A673 (cell line): ENCODE results near the gene SLC66A2. TPM values are rescaled to one million over a fixed set of nuclear protein-coding genes. Genes with fewer than 3 reads are reported as not detected.

Source experiments
- BruUV-seq: library from RNA; stranded (reverse); fragments of 400-500 nt; replicated peaks from 2 replicates; lab custom pipeline; 2021; lab: Mats Ljungman, UMichigan
- CTCF ChIA-PET: fragments of 300-600 bp; sonication (Branson Sonifier 250); formaldehyde crosslinking; loops from one replicate; lab custom pipeline; 2022; ENCODE audit warnings: antibody characterized with exemption; lab: Charles Lee
- POLR2A ChIA-PET: fragments of 300-600 bp; sonication (Branson Sonifier 250); formaldehyde crosslinking; loops from one replicate; lab custom pipeline; 2022; ENCODE audit warnings: antibody characterized with exemption; ENCODE audit not compliant: low non-redundant PET; lab: Charles Lee
- DNase-seq: peaks from one replicate; pipeline ENCODE4 v3.0.0-alpha.2; 2015; ENCODE audit warnings: low spot score
- H3K27ac ChIP-seq: fragments of 200-600 bp; sonication (generic); 2 replicates; pipeline ENCODE4 v1.5.1; 2016; ENCODE audit warnings: mixed run types, low read depth, mild to moderate bottlenecking, mixed read lengths, antibody characterized with exemption, low read length; ENCODE audit not compliant: poor library complexity, severe bottlenecking
- H3K27me3 ChIP-seq: fragments of 200-600 bp; sonication (generic); replicated peaks from 2 replicates; pipeline ENCODE4 v1.6.1; 2017; ENCODE audit warnings: mixed run types, low read depth, mild to moderate bottlenecking, mixed read lengths, antibody characterized with exemption, low read length; ENCODE audit not compliant: insufficient read depth, poor library complexity
- H3K36me3 ChIP-seq: fragments of 200-600 bp; sonication (generic); 2 replicates; pipeline ENCODE4 v1.6.1; 2016; ENCODE audit warnings: mixed run types, mild to moderate bottlenecking, mixed read lengths, antibody characterized with exemption, low read length; ENCODE audit not compliant: insufficient read depth, poor library complexity, severe bottlenecking
- H3K4me1 ChIP-seq: fragments of 200-600 bp; sonication (generic); 2 replicates; pipeline ENCODE4 v1.6.1; 2017; ENCODE audit warnings: mixed run types, mild to moderate bottlenecking, mixed read lengths, antibody characterized with exemption, low read length; ENCODE audit not compliant: insufficient read depth, poor library complexity, severe bottlenecking
- H3K4me3 ChIP-seq: fragments of 200-600 bp; sonication (generic); 2 replicates; pipeline ENCODE4 v1.5.1; 2016; ENCODE audit warnings: low read depth, mixed run types, mild to moderate bottlenecking, mixed read lengths, low read length; ENCODE audit not compliant: poor library complexity, severe bottlenecking
- H3K9me3 ChIP-seq: fragments of 200-600 bp; sonication (generic); 2 replicates; pipeline ENCODE4 v1.6.1; 2016; ENCODE audit warnings: mixed run types, low read depth, mild to moderate bottlenecking, mixed read lengths, antibody characterized with exemption, low read length; ENCODE audit not compliant: poor library complexity, severe bottlenecking
- CTCF ChIP-seq: fragments of 300-800, 200-600 bp; sonication (generic); conservative IDR thresholded peaks from 2 replicates; pipeline ENCODE4 v1.5.1; 2017; ENCODE audit warnings: low read depth, mild to moderate bottlenecking, antibody characterized with exemption, low read length, moderate library complexity, mixed read lengths
- EZH2 ChIP-seq: fragments of 200-600 bp; sonication (generic); IDR thresholded peaks from 2 replicates; pipeline ENCODE4 v1.6.1; 2017; ENCODE audit warnings: borderline replicate concordance, low read depth, mild to moderate bottlenecking, mixed read lengths, antibody characterized with exemption, low read length; ENCODE audit not compliant: poor library complexity, severe bottlenecking
- intact Hi-C: fragments of 100-400 bp; cut with micrococcal nuclease; formaldehyde crosslinking; loops from one replicate; pipeline ENCODE4 v1.10.0; 2022; ENCODE audit not compliant: unreplicated experiment
- total RNA-seq: library from RNA; stranded (reverse); gene quantifications from 2 replicates; pipeline ENCODE4 v1.2.3, GENCODE V29; 2021

The SLC66A2 gene
- total RNA-seq, 1 experiment from 2014 or later: 28.0 TPM

GRCh38 chr18:79922971-79923411, 28.5 kb downstream of the SLC66A2 start:
- TF ChIP-seq EZH2: no peak
- TF ChIP-seq CTCF: no peak
- intact Hi-C loops: no loop called here
- DNase-seq: no peak
- no peak overlapping the region for H3K27ac ChIP-seq
- no TSS peak for BruUV-seq
- H3K36me3 ChIP-seq: peaks cover 4% of the 10 kb centered on the region
- POLR2A ChIA-PET: no interaction called here
- no peaks in the 10 kb centered on the region for H3K9me3 ChIP-seq
- H3K4me1 ChIP-seq: no peaks in the 10 kb centered on the region
- no peak overlapping the region for H3K4me3 ChIP-seq
- CTCF ChIA-PET: no interaction called here
- no peaks in the 10 kb centered on the region for H3K27me3 ChIP-seq

GRCh38 chr18:79921984-79922965, 29.2 kb downstream of the SLC66A2 start:
- DNase-seq: no peak

GRCh38 chr18:79919089-79919488, 32.4 kb downstream of the SLC66A2 start:
- H3K9me3 ChIP-seq: no peaks in the 10 kb centered on the region
- CTCF ChIA-PET: no interaction called here
- no peak for TF ChIP-seq EZH2
- no peak for TF ChIP-seq CTCF
- no peaks in the 10 kb centered on the region for H3K4me1 ChIP-seq
- no peak overlapping the region for H3K4me3 ChIP-seq
- POLR2A ChIA-PET: no interaction called here
- no peaks in the 10 kb centered on the region for H3K27me3 ChIP-seq
- intact Hi-C loops: no loop called here
- no peak overlapping the region for H3K27ac ChIP-seq
- peaks cover 7% of the 10 kb centered on the region for H3K36me3 ChIP-seq
- DNase-seq: no peak
- no TSS peak for BruUV-seq

More at GRCh38 chr18:79921984-79922965, 29.2 kb downstream of the SLC66A2 start:
- Histone ChIP-seq H3K9me3 (no peaks in the 10 kb centered on the region), H3K36me3 (peaks cover 4% of the 10 kb centered on the region), H3K4me1 (no peaks in the 10 kb centered on the region), H3K27me3 (no peaks in the 10 kb centered on the region), H3K27ac (no peak overlapping the region), H3K4me3 (no peak overlapping the region)
- no TSS peak for BruUV-seq
- CTCF ChIA-PET: no interaction called here
- no peak for TF ChIP-seq CTCF
- no peak for TF ChIP-seq EZH2
- intact Hi-C loops: no loop called here
- POLR2A ChIA-PET: interaction anchor here (0.6 kb wide), 1 partner anchor 63 kb away, joined by 5 read pairs; no protein-coding TSS in a partner anchor
